Measurements from ENCODE around the gene LIPH. TPM values are rescaled to one million over a fixed set of nuclear protein-coding genes. Genes with fewer than 3 reads are reported as not detected.

Gene LIPH
- total RNA-seq, 1 donor, result 0.36 TPM

DNA sequence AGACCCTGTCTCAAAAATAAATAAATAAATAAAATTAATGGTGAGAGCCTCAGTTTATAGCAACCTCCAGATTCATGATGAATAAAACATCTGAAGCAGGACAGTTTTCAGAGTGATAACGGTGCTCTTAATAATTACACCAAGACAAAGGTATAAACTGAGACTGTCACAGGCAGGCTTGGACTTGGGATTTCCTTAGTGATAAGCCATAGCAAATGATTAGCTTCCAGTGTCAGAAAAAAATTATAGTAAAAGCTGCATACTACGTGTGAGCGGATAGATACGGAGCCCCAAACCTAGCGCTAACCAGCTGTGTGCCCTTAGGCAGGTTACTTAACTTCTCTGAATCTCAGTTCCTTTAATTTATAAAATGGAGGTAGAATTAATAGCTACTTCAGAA, 21.5 kb downstream of the LIPH start:
- DNase-seq (ENCODE audit: low read depth), result no peak
- TF ChIP-seq, protein P1, sequence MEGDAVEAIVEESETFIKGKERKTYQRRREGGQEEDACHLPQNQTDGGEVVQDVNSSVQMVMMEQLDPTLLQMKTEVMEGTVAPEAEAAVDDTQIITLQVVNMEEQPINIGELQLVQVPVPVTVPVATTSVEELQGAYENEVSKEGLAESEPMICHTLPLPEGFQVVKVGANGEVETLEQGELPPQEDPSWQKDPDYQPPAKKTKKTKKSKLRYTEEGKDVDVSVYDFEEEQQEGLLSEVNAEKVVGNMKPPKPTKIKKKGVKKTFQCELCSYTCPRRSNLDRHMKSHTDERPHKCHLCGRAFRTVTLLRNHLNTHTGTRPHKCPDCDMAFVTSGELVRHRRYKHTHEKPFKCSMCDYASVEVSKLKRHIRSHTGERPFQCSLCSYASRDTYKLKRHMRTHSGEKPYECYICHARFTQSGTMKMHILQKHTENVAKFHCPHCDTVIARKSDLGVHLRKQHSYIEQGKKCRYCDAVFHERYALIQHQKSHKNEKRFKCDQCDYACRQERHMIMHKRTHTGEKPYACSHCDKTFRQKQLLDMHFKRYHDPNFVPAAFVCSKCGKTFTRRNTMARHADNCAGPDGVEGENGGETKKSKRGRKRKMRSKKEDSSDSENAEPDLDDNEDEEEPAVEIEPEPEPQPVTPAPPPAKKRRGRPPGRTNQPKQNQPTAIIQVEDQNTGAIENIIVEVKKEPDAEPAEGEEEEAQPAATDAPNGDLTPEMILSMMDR (IDR thresholded peaks at IDR 0.05; ENCODE audit: insufficient read depth, low read length), result no peak
- H3K4me3 ChIP-seq (ENCODE audit: low read depth, low read length), result no peak overlapping the region

DNA sequence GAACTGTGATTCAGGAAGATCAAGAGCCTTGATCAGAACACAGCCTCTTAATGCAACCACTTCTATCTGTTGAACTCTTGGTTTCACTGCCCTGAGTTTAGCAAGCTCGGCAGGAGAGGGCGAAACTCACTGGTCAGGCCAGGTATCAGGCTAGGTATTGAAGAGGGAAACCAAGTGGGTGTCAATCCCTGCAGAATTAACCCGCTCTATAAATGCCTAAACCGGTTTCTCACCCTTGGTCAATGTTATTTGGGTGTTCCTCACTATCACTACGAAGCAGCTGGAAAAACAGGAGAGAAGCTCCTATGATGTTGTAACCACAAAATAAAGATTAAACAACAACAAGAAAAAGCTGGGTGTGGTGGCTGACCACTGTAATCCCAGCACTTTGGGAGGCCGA, 23.9 kb downstream of the LIPH start:
- TF ChIP-seq, protein P1 (IDR thresholded peaks at IDR 0.05; ENCODE audit: insufficient read depth, low read length), result no peak
- no peak overlapping the region for H3K4me3 ChIP-seq (ENCODE audit: low read depth, low read length)
- DNase-seq (ENCODE audit: low read depth), result no peak

DNA sequence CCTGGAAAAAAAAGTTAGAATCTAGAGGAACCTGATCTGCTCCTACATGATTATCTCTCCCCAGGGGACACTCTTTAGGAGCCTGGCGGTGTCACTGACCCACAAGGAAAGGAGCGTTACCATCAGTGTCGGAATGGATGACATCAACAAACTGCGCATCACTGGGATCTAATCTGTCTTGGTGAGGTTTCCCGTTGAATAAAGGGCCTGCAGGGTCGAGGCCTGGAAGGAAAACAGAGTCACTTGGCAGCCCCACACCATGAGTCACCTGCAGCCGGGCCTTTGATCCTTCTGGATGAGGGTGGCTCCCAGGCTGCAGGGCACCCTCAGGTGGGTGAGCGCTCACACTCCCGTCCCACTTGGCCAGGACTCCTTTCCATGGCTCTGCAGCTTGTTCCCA, 25.0 kb downstream of the LIPH start:
- no peak overlapping the region for H3K4me3 ChIP-seq (ENCODE audit: low read depth, low read length)
- TF ChIP-seq, protein P1 (IDR thresholded peaks at IDR 0.05; ENCODE audit: insufficient read depth, low read length), result no peak
- no peak for DNase-seq (ENCODE audit: low read depth)

DNA sequence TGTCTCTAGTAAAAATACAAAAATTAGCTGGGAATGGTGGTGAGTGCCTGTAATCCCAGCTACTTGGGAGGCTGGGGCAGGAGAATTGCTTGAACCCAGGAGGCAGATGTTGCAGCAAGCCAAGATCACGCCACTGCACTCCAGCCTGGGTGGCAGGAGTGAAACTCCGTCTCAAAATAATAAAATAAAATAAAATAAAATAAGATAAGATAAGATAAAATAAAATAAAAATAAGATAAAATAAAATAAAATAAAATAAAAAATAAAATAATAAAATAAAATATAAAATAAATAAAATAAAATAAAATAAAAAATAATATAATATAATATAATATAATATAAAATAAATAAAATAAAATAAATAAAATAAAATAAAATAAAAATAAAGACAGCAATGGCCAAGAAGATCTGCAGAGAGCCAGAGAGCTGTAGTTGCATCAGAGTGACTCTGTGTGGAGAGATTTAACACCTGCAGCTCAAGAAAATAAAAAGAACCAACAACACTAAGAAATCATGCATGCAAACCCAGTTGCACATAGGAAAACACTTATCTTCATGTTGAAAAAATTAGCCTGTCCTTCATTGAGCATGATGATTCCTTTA, 25.9 kb downstream of the LIPH start:
- no peak overlapping the region for H3K4me3 ChIP-seq (ENCODE audit: low read depth, low read length)
- TF ChIP-seq, protein P1 (IDR thresholded peaks at IDR 0.05; ENCODE audit: insufficient read depth, low read length), result no peak
- no peak for DNase-seq (ENCODE audit: low read depth)

DNA sequence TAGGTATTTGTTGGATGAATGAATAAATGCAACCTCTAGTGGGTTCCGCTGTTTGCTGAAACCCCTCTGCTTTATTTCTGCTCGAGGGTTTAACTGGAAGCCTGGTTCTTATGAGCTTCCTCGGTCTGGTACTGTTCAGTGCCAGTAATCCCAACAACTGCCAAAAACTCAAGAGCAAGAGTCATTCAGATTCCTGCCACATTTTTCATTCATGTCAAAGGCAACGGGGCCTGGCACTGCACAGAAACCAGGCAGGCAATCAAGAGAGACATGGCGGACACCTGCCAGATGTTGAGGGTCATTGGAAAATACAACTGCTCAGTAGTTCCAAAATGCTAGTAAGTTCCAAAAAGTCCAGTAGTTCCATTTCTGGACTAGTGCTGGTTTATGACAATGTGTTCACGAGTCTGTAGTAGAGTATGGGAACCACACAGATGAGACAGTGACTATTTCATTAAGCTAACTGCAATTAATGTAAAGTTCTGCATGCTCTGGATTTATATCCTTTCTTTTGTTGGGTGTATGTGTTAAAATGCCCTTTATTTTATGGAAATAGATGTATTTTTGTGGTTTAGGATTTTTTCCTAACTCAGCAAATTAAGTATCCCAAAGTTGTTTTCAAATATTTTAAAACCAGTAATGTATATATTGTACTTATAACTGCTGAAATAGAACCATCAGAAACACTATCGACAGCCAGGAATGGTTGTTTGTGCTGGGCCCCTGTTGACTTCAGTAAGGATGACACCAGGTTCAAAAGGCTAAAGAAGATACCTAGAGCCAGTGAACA, 30.8 kb downstream of the LIPH start:
- TF ChIP-seq, protein P1 (IDR thresholded peaks at IDR 0.05; ENCODE audit: insufficient read depth, low read length), result no peak
- DNase-seq (ENCODE audit: low read depth), result no peak
- H3K4me3 ChIP-seq (ENCODE audit: low read depth, low read length), result no peak overlapping the region

DNA sequence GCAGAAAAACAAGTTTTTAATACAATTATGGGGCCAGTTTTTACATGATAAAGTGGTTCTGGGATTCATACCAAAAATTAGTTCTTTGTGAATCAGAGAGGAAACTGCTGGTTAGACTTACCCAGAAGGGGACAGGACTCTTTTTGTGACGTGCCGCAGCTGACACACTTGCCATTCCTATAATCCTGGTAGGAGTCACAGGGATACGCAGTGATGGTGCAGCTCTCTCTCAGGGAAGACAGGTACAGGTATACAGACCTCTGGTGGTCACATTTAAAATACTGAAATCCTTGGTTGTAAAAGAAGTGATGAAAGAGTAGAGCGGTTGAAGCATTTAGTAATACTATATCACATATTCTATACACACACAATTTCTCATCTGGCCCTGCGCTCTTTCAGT, 33.4 kb downstream of the LIPH start:
- TF ChIP-seq, protein P1 (IDR thresholded peaks at IDR 0.05; ENCODE audit: insufficient read depth, low read length), result no peak
- no peak for DNase-seq (ENCODE audit: low read depth)
- no peak overlapping the region for H3K4me3 ChIP-seq (ENCODE audit: low read depth, low read length)
